GM12874 (cell line): ENCODE results near the gene NRXN3.

ENCODE experiments used
- CTCF ChIP-seq: IDR thresholded peaks from 2 replicates; pipeline ENCODE4 v1.5.1; 2011; ENCODE audit warnings: low read depth, mild to moderate bottlenecking, control low read depth, low read length, moderate library complexity; ENCODE audit not compliant: insufficient read depth

The NRXN3 gene

DNA sequence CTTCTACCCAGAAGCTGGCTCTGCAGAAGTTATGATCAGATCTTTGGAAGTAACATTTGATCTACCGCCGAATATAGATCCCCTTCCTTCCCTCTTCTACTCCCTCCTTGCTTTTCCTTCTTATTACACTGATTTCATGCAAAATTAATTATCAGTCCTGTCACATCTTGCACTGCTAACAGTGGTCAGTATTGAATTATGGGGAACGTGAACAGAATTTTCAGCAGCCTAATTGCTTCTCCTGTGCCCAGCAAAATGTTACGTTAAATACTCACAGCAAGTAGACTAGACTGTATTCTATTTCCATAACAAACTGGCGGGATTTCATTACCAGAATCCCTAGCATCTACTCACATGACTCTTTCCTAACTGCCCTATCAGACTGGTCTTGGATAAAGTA, 1444.3 kb downstream of the NRXN3 start:
- TF ChIP-seq CTCF = no peak

- TF ChIP-seq CTCF = no peak
Observed at GRCh38 chr14:79627058-79627457, 1456.9 kb downstream of the NRXN3 start.

DNA sequence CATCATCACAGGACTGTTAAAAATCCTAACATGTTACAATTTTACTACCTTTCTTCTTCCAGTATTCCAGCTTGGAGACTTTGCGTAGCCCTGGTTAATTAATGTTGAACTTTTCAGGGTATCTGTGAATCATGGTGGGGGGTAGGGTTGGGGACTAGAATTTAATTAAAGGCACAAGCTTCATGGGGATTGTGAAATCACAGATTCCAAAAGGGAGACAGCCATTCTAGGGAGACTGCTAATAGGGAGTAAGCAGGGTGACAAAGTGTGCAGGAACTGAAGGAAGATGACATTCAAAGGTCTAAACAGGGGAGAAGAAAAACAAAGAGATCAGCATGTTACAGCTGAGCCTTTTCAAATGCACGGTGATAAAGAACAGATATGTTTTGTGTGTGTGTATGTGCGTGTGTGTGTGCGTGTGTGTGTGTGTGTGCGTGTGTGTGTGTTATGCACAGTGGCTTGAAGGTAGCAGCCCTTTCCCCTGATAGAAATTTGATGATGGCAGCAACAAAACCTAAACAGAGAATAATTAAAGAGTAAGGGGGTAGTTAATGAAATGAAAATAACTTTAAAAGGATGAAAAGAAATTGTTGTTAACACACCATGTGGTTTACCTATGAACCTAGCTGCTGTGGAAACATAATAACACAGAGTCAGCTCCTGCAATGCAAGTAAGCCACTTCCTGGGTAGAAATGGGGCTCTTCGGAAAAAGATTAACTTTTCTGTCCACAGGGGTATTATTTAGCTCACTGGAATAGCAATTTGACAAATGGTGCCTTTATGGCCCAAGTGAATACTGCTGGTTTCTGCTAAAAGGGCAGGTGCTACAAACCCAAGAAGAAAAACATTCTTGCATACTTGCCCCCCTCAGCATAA, 1459.5 kb downstream of the NRXN3 start:
- TF ChIP-seq CTCF = no peak

DNA sequence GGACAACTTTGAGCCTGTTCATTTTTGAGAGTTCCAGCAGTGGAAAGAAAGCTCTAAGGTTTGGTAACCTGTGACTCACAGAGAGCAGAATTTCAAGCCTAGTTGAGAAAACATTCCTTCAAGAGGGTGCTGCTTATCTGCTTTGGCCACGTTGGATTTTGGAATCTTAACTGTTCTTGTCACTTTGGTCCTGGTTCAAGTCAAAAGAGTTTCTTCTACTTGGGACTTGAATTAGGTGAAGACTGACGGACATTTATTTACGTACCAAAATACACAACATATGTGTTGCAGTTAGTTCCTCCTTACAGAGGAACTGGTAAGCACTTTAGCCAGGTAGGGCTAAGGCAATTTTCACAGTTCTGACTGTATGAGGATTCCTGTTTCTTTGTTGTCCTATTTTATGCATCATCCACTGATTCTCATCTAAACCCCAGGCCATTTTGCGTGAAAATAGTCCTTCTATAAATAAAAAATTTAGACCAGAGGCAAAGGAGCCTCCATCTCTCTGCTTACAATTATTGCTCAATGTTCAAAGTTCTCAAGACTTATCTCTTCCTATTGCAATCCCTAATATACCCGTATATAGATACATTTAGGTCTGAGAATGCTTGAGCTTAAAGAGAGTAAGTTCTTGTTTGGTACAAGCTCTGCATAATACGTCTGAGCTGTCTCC, 1460.3 kb downstream of the NRXN3 start:
- TF ChIP-seq CTCF = no peak

GRCh38 chr14:79631276-79631675, 1461.1 kb downstream of the NRXN3 start:
- TF ChIP-seq CTCF = no peak

DNA sequence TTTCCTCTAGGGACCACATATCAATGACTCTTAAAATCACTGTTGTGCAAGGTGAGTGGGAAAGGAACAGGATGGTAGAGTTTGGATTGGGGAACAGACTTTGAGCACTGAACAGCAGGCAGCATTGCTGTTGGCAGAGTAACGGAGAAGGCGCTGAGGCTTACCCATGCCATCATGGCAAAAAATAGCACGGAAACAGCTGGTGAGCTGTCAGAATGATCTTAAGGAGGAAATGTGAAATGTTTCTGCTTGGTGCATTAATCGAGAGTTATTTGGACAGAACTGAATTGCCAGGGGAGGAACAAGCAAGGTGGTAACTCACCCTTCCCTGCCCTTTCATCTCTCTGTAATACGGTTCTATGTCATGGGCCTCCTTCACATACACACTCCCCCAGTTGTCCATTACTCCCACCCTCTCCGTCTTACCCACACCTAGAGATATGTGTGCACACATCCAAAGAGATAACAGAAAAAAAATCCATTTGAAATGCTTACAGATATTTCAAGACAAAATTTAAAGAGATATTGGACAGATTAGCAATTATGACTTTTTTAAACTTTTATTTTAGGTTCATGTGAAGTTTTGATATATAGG, 1468.6 kb downstream of the NRXN3 start:
- TF ChIP-seq CTCF = no peak

GRCh38 chr14:79639613-79640012, 1469.4 kb downstream of the NRXN3 start:
- TF ChIP-seq CTCF = no peak
